GM12801 (cell line): ENCODE results near the gene FLNB.

Experiments
- CTCF ChIP-seq: IDR thresholded peaks from one replicate; pipeline ENCODE4 v1.5.1; 2011; ENCODE audit warnings: control low read depth; ENCODE audit not compliant: insufficient read length; ENCODE audit errors: extremely low read depth

The FLNB gene

GRCh38 chr3:57961828-57962447, 46.3 kb upstream of the FLNB start:
- TF ChIP-seq CTCF: no peak

GRCh38 chr3:57962448-57962834, 45.8 kb upstream of the FLNB start:
- TF ChIP-seq CTCF: no peak

GRCh38 chr3:57963811-57964346, 44.3 kb upstream of the FLNB start:
- TF ChIP-seq CTCF: no peak

GRCh38 chr3:57966829-57967228, 41.4 kb upstream of the FLNB start:
- TF ChIP-seq CTCF: no peak

- no peak for TF ChIP-seq CTCF
Observed at GRCh38 chr3:57967590-57967989, 40.6 kb upstream of the FLNB start.

- no peak for TF ChIP-seq CTCF
Observed at GRCh38 chr3:57968501-57968900, 39.7 kb upstream of the FLNB start.

- TF ChIP-seq CTCF: no peak
Observed at GRCh38 chr3:57971975-57972374, 36.2 kb upstream of the FLNB start.
